WERI-Rb-1 (cell line): Measurements from ENCODE around the gene WDR72.
"Not testable (repeated sequence)": the region's sequence is repeated elsewhere in the genome, so short reads cannot be mapped to it uniquely, and the experiment has no call there.

Source experiments
- DNase-seq: peaks from one replicate; pipeline ENCODE4 v3.0.0-alpha.2; 2020
- H3K27ac ChIP-seq: fragments of 250-450 bp; sonication (Bioruptor Pico); 2 replicates; pipeline ENCODE4 v1.5.1; 2020; ENCODE audit warnings: mild to moderate bottlenecking, moderate library complexity
- H3K27me3 ChIP-seq: fragments of 250-450 bp; sonication (Bioruptor Pico); 2 replicates; pipeline ENCODE4 v1.5.1; 2021; ENCODE audit warnings: mild to moderate bottlenecking, low read depth, moderate library complexity; ENCODE audit not compliant: insufficient read depth, severe bottlenecking
- H3K36me3 ChIP-seq: fragments of 250-450 bp; sonication (Bioruptor Pico); 2 replicates; pipeline ENCODE4 v1.5.1; 2020; ENCODE audit warnings: mild to moderate bottlenecking, moderate library complexity
- H3K4me3 ChIP-seq: 2 replicates; pipeline ENCODE4 v1.5.1; 2011; ENCODE audit warnings: low read depth, mild to moderate bottlenecking, control low read depth, low read length
- H3K9me3 ChIP-seq: fragments of 250-450 bp; sonication (Bioruptor Pico); 2 replicates; pipeline ENCODE4 v1.5.1; 2021; ENCODE audit warnings: mild to moderate bottlenecking, moderate library complexity; ENCODE audit not compliant: severe bottlenecking
- TF ChIP-seq, protein P1 (sequence below): IDR thresholded peaks from 2 replicates; pipeline ENCODE4 v1.5.1; 2011; ENCODE audit warnings: low read depth, mild to moderate bottlenecking, control low read depth, inconsistent platforms, low read length

Gene WDR72

DNA sequence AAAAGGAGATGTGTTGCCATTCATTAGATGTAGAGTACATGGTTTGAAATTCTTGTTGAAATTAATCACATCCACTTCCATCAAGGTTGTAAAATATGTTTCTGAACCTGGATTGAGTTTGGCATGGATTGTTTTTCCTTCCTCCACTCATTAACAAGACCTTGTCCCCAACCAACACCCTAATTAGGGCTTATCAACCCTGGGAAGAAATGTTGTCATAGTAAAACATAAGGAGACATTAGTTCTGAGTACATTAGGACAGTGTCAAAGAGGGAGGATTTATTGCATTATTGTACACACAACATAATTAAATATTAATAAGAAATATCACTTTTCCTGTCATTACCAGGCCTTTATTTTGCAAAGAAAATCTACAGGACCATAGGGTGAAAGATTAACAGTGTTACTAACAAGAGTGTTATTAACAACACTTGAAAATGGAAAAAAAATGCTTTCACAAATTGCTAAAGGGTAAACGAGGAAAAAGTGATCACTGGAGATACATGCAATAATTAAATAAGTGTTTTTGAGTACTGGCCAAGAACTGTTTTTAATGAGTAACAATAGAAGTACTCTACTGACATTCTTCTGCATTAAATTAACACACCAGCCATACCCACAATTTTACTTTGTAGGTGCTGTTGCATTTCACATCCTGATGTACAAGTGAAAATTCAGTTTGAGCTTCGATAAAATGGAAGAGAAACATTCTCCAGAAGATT lies 30.4 kb upstream of the WDR72 start:
- no peak overlapping the region for H3K27ac ChIP-seq
- no peaks in the 10 kb centered on the region for H3K27me3 ChIP-seq
- H3K4me3 ChIP-seq: no peak overlapping the region
- no peaks in the 10 kb centered on the region for H3K9me3 ChIP-seq
- no peaks in the 10 kb centered on the region for H3K36me3 ChIP-seq
- TF ChIP-seq, protein P1, sequence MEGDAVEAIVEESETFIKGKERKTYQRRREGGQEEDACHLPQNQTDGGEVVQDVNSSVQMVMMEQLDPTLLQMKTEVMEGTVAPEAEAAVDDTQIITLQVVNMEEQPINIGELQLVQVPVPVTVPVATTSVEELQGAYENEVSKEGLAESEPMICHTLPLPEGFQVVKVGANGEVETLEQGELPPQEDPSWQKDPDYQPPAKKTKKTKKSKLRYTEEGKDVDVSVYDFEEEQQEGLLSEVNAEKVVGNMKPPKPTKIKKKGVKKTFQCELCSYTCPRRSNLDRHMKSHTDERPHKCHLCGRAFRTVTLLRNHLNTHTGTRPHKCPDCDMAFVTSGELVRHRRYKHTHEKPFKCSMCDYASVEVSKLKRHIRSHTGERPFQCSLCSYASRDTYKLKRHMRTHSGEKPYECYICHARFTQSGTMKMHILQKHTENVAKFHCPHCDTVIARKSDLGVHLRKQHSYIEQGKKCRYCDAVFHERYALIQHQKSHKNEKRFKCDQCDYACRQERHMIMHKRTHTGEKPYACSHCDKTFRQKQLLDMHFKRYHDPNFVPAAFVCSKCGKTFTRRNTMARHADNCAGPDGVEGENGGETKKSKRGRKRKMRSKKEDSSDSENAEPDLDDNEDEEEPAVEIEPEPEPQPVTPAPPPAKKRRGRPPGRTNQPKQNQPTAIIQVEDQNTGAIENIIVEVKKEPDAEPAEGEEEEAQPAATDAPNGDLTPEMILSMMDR: no peak
- no peak for DNase-seq

DNA sequence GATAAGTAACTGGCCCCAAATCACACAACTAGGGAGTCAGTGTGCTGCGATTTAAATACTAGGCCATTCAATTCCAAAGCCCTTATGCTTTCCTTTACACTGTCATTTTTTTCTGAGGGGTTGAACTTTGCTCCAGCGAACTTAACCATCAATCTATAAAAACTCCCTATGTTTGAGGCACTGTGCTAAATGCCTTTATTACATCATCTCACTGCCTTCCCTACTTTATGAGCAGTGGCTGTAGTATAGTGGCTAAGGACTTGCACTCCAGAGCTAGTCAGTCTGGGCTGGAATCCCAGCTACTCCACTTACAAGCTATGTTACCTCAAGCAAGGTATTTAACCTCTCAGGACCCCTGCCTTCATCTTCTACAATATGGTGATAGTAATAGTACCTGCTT lies 26.9 kb upstream of the WDR72 start:
- H3K4me3 ChIP-seq: no peak overlapping the region
- H3K36me3 ChIP-seq: no peaks in the 10 kb centered on the region
- TF ChIP-seq, protein P1: no peak
- H3K27me3 ChIP-seq: no peaks in the 10 kb centered on the region
- no peak for DNase-seq
- no peaks in the 10 kb centered on the region for H3K9me3 ChIP-seq
- H3K27ac ChIP-seq: no peak overlapping the region

DNA sequence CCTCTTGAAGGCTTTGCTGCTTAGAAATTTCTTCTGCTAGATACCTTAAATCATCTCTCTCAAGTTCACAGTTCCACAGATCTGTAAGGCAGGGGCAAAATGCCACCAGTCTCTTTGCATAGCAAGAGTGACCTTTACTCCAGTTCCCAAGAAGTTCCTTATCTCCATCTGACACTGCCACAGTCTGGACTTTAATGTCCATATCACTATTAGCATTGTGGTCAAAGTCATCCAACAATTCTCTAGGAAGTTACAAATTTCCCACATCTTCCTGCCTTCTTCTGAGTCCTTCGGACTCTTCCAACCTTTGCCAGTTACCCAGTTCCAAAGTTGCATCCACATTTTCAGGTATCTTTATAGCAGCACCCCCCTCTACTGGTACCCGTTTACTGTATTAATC lies 25.8 kb upstream of the WDR72 start:
- not testable (repeated sequence) for DNase-seq, H3K9me3 ChIP-seq, H3K27ac ChIP-seq, H3K27me3 ChIP-seq, H3K36me3 ChIP-seq, H3K4me3 ChIP-seq

DNA sequence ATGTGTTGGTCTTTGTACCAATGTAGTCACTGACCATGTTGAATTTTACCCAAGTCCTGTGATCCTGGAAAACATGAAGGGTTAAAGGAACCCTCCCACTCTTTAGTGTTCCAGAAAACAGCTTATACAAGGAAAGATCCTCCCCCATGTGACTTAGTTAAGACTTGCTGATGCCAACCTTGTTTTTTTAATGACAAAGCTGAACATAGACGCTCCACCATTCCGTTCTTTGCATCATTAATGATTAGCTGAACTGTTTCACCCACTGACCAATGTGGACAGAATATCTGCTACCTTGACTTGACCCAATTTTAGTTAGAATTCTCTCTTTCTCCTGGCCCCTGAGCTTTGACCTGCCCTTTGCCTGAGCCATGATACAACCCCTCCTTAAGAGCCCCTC lies 3.5 kb upstream of the WDR72 start:
- no peak for DNase-seq
- Histone ChIP-seq H3K27ac (no peak overlapping the region), H3K36me3 (no peaks in the 10 kb centered on the region), H3K9me3 (no peaks in the 10 kb centered on the region), H3K27me3 (no peaks in the 10 kb centered on the region), H3K4me3 (no peak overlapping the region)
- TF ChIP-seq, protein P1: no peak

DNA sequence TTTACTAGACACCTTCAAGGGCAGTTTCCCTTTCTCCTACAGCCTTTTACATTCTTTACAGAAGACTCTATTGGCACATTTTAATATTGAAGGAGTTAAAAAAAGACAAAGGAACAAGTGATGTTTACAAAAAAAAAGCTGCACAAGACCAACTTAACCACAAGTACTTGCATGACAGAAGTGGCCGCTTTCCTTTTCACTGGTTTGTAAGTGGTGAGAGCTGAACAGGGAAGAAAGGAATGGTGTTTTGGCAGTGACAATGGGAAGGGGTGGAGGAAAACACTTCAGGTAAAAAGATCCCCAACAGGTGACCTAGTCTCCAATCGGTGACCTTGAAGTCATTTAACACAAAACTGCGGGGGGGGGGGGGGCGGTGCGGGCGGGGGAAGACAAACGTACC lies 1.1 kb downstream of the WDR72 start:
- Histone ChIP-seq H3K36me3 (no peaks in the 10 kb centered on the region), H3K4me3 (no peak overlapping the region), H3K9me3 (no peaks in the 10 kb centered on the region), H3K27me3 (no peaks in the 10 kb centered on the region), H3K27ac (no peak overlapping the region)
- DNase-seq: no peak
- TF ChIP-seq, protein P1: no peak

DNA sequence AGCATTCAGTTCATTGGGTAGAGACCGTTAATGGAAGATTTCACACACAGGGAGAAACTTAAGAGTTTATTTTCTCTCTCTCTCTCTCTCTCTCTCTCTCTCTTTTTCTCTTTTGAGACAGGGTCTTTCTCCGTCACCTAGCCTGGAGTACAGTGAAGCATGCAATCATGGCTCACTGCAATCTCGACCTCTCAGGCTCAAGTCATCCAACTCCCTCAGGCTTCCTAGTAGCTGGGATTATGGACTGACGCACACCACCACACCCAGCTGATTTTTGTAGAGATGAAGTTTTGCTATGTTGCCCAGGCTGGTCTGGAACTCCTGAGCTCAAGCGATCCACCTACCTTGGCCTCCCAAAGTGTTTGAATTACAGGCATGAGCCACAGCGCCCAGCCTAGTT lies 1.6 kb downstream of the WDR72 start:
- H3K4me3 ChIP-seq: no peak overlapping the region
- no peak overlapping the region for H3K27ac ChIP-seq
- DNase-seq: no peak
- no peaks in the 10 kb centered on the region for H3K9me3 ChIP-seq
- H3K36me3 ChIP-seq: no peaks in the 10 kb centered on the region
- no peaks in the 10 kb centered on the region for H3K27me3 ChIP-seq
- TF ChIP-seq, protein P1: no peak
